PC-9 (cell line): ENCODE results near the gene MPV17. TPM values are rescaled to one million over a fixed set of nuclear protein-coding genes. Genes with fewer than 3 reads are reported as not detected.
A peak's percentile ranks its signal among the peaks of the same experiment; 100 is the strongest.
"Not testable (repeated sequence)": the region's sequence is repeated elsewhere in the genome, so short reads cannot be mapped to it uniquely, and the experiment has no call there.

Experiments used
- BruUV-seq: library from RNA; stranded (reverse); fragments of 400-500 nt; replicated peaks from 2 replicates; lab custom pipeline; 2021; lab: Mats Ljungman, UMichigan
- CTCF ChIA-PET: fragments of 300-600 bp; sonication (Branson Sonifier 250); formaldehyde crosslinking; loops from one replicate; lab custom pipeline; 2022; ENCODE audit warnings: antibody characterized with exemption; lab: Charles Lee
- POLR2A ChIA-PET: fragments of 300-600 bp; sonication (Branson Sonifier 250); formaldehyde crosslinking; loops from one replicate; lab custom pipeline; 2022; ENCODE audit warnings: antibody characterized with exemption; ENCODE audit not compliant: unreplicated experiment; lab: Charles Lee
- DNase-seq, 2 experiments: peaks; one replicate each; pipeline versions ENCODE4 v3.0.0 to v3.0.0-alpha.2; 2015 to 2022; ENCODE audit warnings: mixed read lengths in 1 of 2
- H2AFZ ChIP-seq: fragments of 200-600 bp; sonication (generic); 2 replicates; pipeline ENCODE4 v1.8.1; 2017; ENCODE audit warnings: antibody characterized with exemption
- H3F3A ChIP-seq: fragments of 200-600 bp; sonication (generic); 2 replicates; pipeline ENCODE4 v1.8.1; 2017; ENCODE audit warnings: antibody characterized with exemption, mild to moderate bottlenecking, low read depth; ENCODE audit not compliant: insufficient read depth
- H3K27ac ChIP-seq: fragments of 200-600 bp; sonication (generic); 2 replicates; pipeline ENCODE4 v1.6.1; 2016; ENCODE audit warnings: mixed run types
- H3K27me3 ChIP-seq: fragments of 200-600 bp; sonication (generic); 2 replicates; pipeline ENCODE4 v1.6.1; 2016; ENCODE audit warnings: low read depth, mixed run types; ENCODE audit not compliant: insufficient read depth
- H3K36me3 ChIP-seq: fragments of 200-600 bp; sonication (generic); 2 replicates; pipeline ENCODE4 v1.6.1; 2016; ENCODE audit warnings: low read depth, mixed run types
- H3K4me1 ChIP-seq: fragments of 200-600 bp; sonication (generic); replicated peaks from 2 replicates; pipeline ENCODE4 v1.6.1; 2016; ENCODE audit warnings: mixed run types; ENCODE audit not compliant: insufficient read depth
- H3K4me2 ChIP-seq: fragments of 200-600 bp; sonication (generic); 2 replicates; pipeline ENCODE4 v1.6.1; 2017; ENCODE audit warnings: mixed run types
- H3K4me3 ChIP-seq: fragments of 200-600 bp; sonication (generic); 2 replicates; pipeline ENCODE4 v1.6.1; 2016; ENCODE audit warnings: mixed run types
- H3K79me2 ChIP-seq: fragments of 200-600 bp; sonication (generic); 2 replicates; pipeline ENCODE4 v1.6.1; 2017; ENCODE audit warnings: low read depth, mixed run types
- H3K9me2 ChIP-seq: fragments of 200-600 bp; sonication (generic); 2 replicates; pipeline ENCODE4 v1.8.1; 2017; ENCODE audit warnings: mild to moderate bottlenecking; ENCODE audit not compliant: insufficient read depth
- H3K9me3 ChIP-seq: fragments of 200-600 bp; sonication (generic); 2 replicates; pipeline ENCODE4 v1.8.1; 2016; ENCODE audit warnings: low read depth; ENCODE audit not compliant: insufficient read depth
- H4K20me1 ChIP-seq: fragments of 200-600 bp; sonication (generic); 2 replicates; pipeline ENCODE4 v1.8.1; 2017; ENCODE audit not compliant: insufficient read depth
- CTCF ChIP-seq: fragments of 200-600 bp; sonication (generic); conservative IDR thresholded peaks from 2 replicates; pipeline ENCODE4 v1.6.1; 2017; ENCODE audit warnings: mixed run types, antibody characterized with exemption, mild to moderate bottlenecking, moderate library complexity
- EZH2 ChIP-seq: fragments of 200-600 bp; sonication (generic); IDR thresholded peaks from 2 replicates; pipeline ENCODE4 v1.8.0; 2017; ENCODE audit warnings: antibody characterized with exemption, low read depth
- intact Hi-C: fragments of 100-400 bp; cut with micrococcal nuclease; formaldehyde crosslinking; loops from one replicate; pipeline ENCODE4 v1.10.0; 2022; ENCODE audit not compliant: unreplicated experiment
- total RNA-seq: library from RNA; stranded (reverse); gene quantifications from 2 replicates; pipeline ENCODE4 v1.2.3, GENCODE V29; 2021

The MPV17 gene
- total RNA-seq, 1 experiment from 2014 or later, result 47.5 TPM

DNA sequence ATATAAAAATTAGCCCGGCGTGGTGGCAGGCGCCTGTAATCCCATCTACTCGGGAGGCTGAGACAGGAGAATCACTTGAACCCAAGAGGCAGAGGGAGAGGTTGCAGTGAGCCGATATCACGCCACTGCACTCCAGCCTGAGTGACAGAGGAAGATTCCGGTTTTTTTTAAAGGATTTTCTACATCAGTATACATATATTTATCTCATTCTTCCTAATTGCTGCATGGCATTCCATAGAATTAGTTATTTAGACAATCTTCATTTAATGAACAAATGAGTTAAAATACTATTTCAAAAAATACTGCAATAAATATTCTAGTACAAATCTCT is 31.7 kb upstream of the MPV17 start:
- Histone ChIP-seq H3K79me2 (peaks cover 84% of the 10 kb centered on the region), H3K27ac (no peak overlapping the region), H3K4me2 (peak overlapping the region; percentile 99; the same call in 1 of the 2 replicates), H3K4me1 (peaks cover 31% of the 10 kb centered on the region), H3K9me3 (no peaks in the 10 kb centered on the region), H3K9me2 (no peaks in the 10 kb centered on the region), H4K20me1 (peaks cover 27% of the 10 kb centered on the region), H3F3A (peaks cover 31% of the 10 kb centered on the region), H3K27me3 (no peaks in the 10 kb centered on the region), H3K36me3 (no peaks in the 10 kb centered on the region), H2AFZ (no peak overlapping the region), H3K4me3 (no peak overlapping the region)
- TF ChIP-seq CTCF, result no peak
- no peak for DNase-seq
- BruUV-seq, result no TSS peak
- CTCF ChIA-PET, result interaction anchor here (1.2 kb wide), 1 partner anchor 221 kb away, joined by 3 read pairs; the partner anchor contains the start of gene PREB
- intact Hi-C loops, result no loop called here
- POLR2A ChIA-PET, result interaction anchor here (0.5 to 0.7 kb wide), 4 partner anchors 11 to 814 kb away, joined by 3 to 12 read pairs (median 4); no protein-coding TSS in a partner anchor

GRCh38 chr2:27353762-27354596 is 31.1 kb upstream of the MPV17 start:
- H3K9me3 ChIP-seq, result no peaks in the 10 kb centered on the region
- DNase-seq, result peak; percentile 44 to 69
- ChIA-PET POLR2A (interaction anchor here (0.5 to 0.7 kb wide), 8 partner anchors 11 to 815 kb away, joined by 3 to 24 read pairs (median 5); no protein-coding TSS in a partner anchor), CTCF (interaction anchor here (0.6 to 1.2 kb wide), 2 partner anchors 60 to 220 kb away, joined by 3 to 7 read pairs; partner anchors contain the start of gene PREB)
- no peak overlapping the region for H3K4me3 ChIP-seq
- intact Hi-C loops, result no loop called here
- peaks cover 31% of the 10 kb centered on the region for H3K4me1 ChIP-seq
- no peaks in the 10 kb centered on the region for H3K9me2 ChIP-seq
- H3K4me2 ChIP-seq, result peak overlapping the region; percentile 2; the same call in 1 of the 2 replicates
- no peak overlapping the region for H2AFZ ChIP-seq
- no peak for TF ChIP-seq EZH2
- TF ChIP-seq CTCF, result no peak
- no TSS peak for BruUV-seq
- H3K27me3 ChIP-seq, result no peaks in the 10 kb centered on the region
- no peaks in the 10 kb centered on the region for H3K36me3 ChIP-seq
- peaks cover 90% of the 10 kb centered on the region for H3K79me2 ChIP-seq
- H3K27ac ChIP-seq, result no peak overlapping the region
- H4K20me1 ChIP-seq, result peaks cover 29% of the 10 kb centered on the region
- peaks cover 31% of the 10 kb centered on the region for H3F3A ChIP-seq

DNA sequence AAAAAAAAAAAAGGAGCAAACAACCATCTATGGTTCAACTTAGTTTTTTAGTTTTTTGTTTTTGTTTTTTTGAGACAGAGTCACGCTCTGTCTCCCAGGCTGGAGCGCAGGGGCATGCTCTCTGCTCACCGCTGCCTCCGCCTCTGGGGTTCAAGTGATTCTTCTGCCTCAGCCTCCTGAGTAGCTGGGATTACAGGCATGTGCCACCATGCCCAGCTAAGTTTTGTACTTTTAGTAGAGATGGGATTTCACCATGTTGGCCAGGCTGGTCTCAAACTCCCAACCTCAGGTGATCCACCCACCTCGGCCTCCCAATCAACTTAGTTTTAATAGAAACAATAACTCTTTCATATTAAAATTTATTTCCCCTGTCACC is 30.5 kb upstream of the MPV17 start:
- Histone ChIP-seq H3F3A (peaks cover 31% of the 10 kb centered on the region), H4K20me1 (peaks cover 29% of the 10 kb centered on the region), H3K79me2 (peaks cover 91% of the 10 kb centered on the region), H3K4me1 (peaks cover 30% of the 10 kb centered on the region)
- H2AFZ ChIP-seq, H3K9me3 ChIP-seq, BruUV-seq, H3K9me2 ChIP-seq, DNase-seq, intact Hi-C loops, H3K27ac ChIP-seq, H3K4me2 ChIP-seq, H3K27me3 ChIP-seq, H3K4me3 ChIP-seq, H3K36me3 ChIP-seq: not testable (repeated sequence)
- ChIA-PET POLR2A (interaction anchor here (0.6 to 0.7 kb wide), 3 partner anchors 12 to 329 kb away, joined by 6 to 24 read pairs (median 11); no protein-coding TSS in a partner anchor), CTCF (interaction anchor here (0.6 to 1.2 kb wide), 2 partner anchors 59 to 220 kb away, joined by 3 to 7 read pairs; partner anchors contain the start of gene PREB)
